Liver (tissue), 3 donors: ENCODE data around the gene EFHD2.

ENCODE experiments used
- CTCF ChIP-seq: fragments of 150-350 bp; IDR thresholded peaks from 2 replicates; pipeline ENCODE4 v1.5.1; 2017; ENCODE audit warnings: improper control_type of control experiment, low read depth, low read length; ENCODE audit not compliant: missing input control
- EGR1 ChIP-seq, 2 donors: IDR thresholded peaks; 2 replicates each; pipeline ENCODE4 v1.6.1; 2016 to 2018; ENCODE audit warnings: antibody characterized with exemption in 2 of 2, low read depth in 2 of 2
- FOXA1 ChIP-seq: IDR thresholded peaks from 2 replicates; pipeline ENCODE4 v1.6.1; 2016; ENCODE audit warnings: antibody characterized with exemption
- RAD21 ChIP-seq, 2 donors: IDR thresholded peaks; 2 replicates each; pipeline ENCODE4 v1.6.1; 2016; ENCODE audit warnings: antibody characterized with exemption in 2 of 2, mild to moderate bottlenecking in 2 of 2
- REST ChIP-seq: IDR thresholded peaks from 2 replicates; pipeline ENCODE4 v1.6.1; 2016; ENCODE audit warnings: antibody characterized with exemption, mild to moderate bottlenecking
- YY1 ChIP-seq: IDR thresholded peaks from 2 replicates; pipeline ENCODE4 v1.6.1; 2016; ENCODE audit warnings: antibody characterized with exemption, mild to moderate bottlenecking
- TF ChIP-seq, protein P1 (sequence below): IDR thresholded peaks from 2 replicates; pipeline ENCODE4 v1.6.1; 2016; ENCODE audit warnings: antibody characterized with exemption
- donor health status: healthy.
- donor health status: healthy.

DNA sequence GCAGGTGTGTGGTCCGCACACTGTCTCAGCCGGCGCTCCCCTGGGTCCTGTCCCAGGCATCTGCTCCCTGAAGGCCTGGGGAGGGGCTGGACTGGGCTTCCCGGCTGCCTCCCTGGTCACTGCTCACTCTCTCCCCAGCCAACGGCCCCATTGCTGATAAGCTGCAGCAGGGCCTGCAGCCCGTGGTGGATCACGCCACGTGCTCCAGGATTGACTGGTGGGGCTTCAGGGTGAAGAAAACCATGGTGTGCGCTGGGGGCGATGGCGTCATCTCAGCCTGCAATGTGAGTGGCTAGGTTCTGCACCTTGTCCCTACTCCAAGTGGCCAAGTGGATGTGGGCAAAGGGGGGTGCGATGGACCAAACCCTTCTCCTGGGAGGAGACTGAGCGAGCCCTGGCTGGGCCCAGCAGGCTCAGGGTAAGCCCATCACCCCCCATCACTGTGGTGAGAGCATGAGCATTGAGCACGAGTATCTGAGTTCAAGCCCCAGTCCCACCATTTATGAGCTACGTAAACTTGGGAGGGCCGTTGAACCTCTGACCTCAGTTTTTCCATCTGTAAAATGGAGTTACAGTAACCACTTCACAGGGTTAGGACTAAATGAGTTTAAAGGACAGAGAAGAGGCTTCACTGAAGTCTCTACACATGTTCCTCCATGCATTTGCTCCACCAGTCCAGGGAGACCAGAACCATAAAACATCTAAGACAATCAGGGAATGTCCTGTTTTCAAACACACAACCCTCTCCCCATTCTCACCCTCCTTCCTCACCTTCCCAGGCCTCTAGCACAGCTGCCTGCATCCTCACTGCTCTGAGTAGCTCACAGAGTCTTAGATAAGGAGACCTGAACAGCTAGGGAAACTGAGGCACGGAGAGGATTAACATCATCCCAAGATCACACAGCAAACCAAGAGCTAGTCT is 35.0 kb downstream of the EFHD2 start:
- TF ChIP-seq CTCF, result no peak
- TF ChIP-seq, protein P1, sequence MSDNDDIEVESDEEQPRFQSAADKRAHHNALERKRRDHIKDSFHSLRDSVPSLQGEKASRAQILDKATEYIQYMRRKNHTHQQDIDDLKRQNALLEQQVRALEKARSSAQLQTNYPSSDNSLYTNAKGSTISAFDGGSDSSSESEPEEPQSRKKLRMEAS, result no peak
- TF ChIP-seq EGR1 (IDR thresholded peaks at IDR 0.05; ENCODE audit: low read depth in 2 of 2), result no peak
- no peak for TF ChIP-seq YY1
- no peak for TF ChIP-seq RAD21 (IDR thresholded peaks at IDR 0.05)
- TF ChIP-seq FOXA1, result no peak
- no peak for TF ChIP-seq REST
